PC-3 (cell line): ENCODE measurements around the gene MACROD1. TPM values are rescaled to one million over a fixed set of nuclear protein-coding genes. Genes with fewer than 3 reads are reported as not detected.

ENCODE experiments used
- ATAC-seq: fragments of 200-7000 bp; cut with Tn5 transposase; 2 replicates; pipeline ENCODE4 v1.9.1; 2020; ENCODE audit warnings: mild to moderate bottlenecking, moderate library complexity
- BruUV-seq: library from RNA; stranded (reverse); fragments of 400-500 nt; replicated peaks from 2 replicates; lab custom pipeline; 2021; lab: Mats Ljungman, UMichigan
- CTCF ChIA-PET: fragments of 300-600 bp; sonication (Branson Sonifier 250); formaldehyde crosslinking; loops from one replicate; lab custom pipeline; 2022; ENCODE audit warnings: antibody characterized with exemption; lab: Charles Lee
- POLR2A ChIA-PET: fragments of 300-600 bp; sonication (Branson Sonifier 250); formaldehyde crosslinking; loops from one replicate; lab custom pipeline; 2022; ENCODE audit warnings: antibody characterized with exemption; ENCODE audit not compliant: unreplicated experiment; lab: Charles Lee
- DNase-seq: peaks from one replicate; pipeline ENCODE4 v3.0.0-alpha.2; 2015
- H2AFZ ChIP-seq: fragments of 300-600 bp; sonication (generic); 2 replicates; pipeline ENCODE4 v1.6.0; 2016; ENCODE audit warnings: antibody characterized with exemption, low read length
- H3F3A ChIP-seq: fragments of 300-600 bp; sonication (generic); one replicate; pipeline ENCODE4 v1.6.0; 2017; ENCODE audit warnings: antibody characterized with exemption, low read length, control low read depth, mild to moderate bottlenecking; ENCODE audit not compliant: unreplicated experiment
- H3K27ac ChIP-seq: fragments of 300-600 bp; sonication (generic); 2 replicates; pipeline ENCODE4 v1.5.1; 2016; ENCODE audit warnings: mild to moderate bottlenecking, low read length
- H3K27me3 ChIP-seq: fragments of 300-600 bp; sonication (generic); 2 replicates; pipeline ENCODE4 v1.6.1; 2016; ENCODE audit warnings: low read length, mixed read lengths
- H3K36me3 ChIP-seq: fragments of 300-600 bp; sonication (generic); 2 replicates; pipeline ENCODE4 v1.6.1; 2016; ENCODE audit warnings: low read depth, mixed run types, low read length, mixed read lengths
- H3K4me1 ChIP-seq: fragments of 300-600 bp; sonication (generic); 2 replicates; pipeline ENCODE4 v1.5.1; 2016; ENCODE audit warnings: low read length; ENCODE audit not compliant: insufficient read depth
- H3K4me2 ChIP-seq: fragments of 300-600 bp; sonication (generic); 2 replicates; pipeline ENCODE4 v1.6.0; 2016; ENCODE audit warnings: low read length
- H3K4me3 ChIP-seq: fragments of 300-600 bp; sonication (generic); 2 replicates; pipeline ENCODE4 v1.5.1; 2016; ENCODE audit warnings: mild to moderate bottlenecking, low read length, mixed read lengths
- H3K79me2 ChIP-seq: fragments of 300-600 bp; sonication (generic); 2 replicates; pipeline ENCODE4 v1.6.1; 2017; ENCODE audit warnings: low read length, mixed read lengths
- H3K9ac ChIP-seq: fragments of 300-600 bp; sonication (generic); 2 replicates; pipeline ENCODE4 v1.6.0; 2016; ENCODE audit warnings: mild to moderate bottlenecking, low read length
- H3K9me2 ChIP-seq: fragments of 300-600 bp; sonication (generic); replicated peaks from 2 replicates; pipeline ENCODE4 v1.6.1; 2016; ENCODE audit warnings: mixed run types, low read length, mixed read lengths
- H3K9me3 ChIP-seq: fragments of 300-600 bp; sonication (generic); 2 replicates; pipeline ENCODE4 v1.6.1; 2016; ENCODE audit warnings: low read length, mixed read lengths
- H4K20me1 ChIP-seq: fragments of 300-600 bp; sonication (generic); 2 replicates; pipeline ENCODE4 v1.6.1; 2016; ENCODE audit warnings: low read length, mixed read lengths
- EZH2 ChIP-seq: fragments of 300-600 bp; sonication (generic); IDR thresholded peaks from one replicate; pipeline ENCODE4 v1.6.1; 2017; ENCODE audit warnings: antibody characterized with exemption, mild to moderate bottlenecking, low read length; ENCODE audit not compliant: unreplicated experiment
- EZH2phosphoT487 ChIP-seq: fragments of 300-600 bp; sonication (generic); IDR thresholded peaks from 2 replicates; pipeline ENCODE4 v1.6.1; 2018; ENCODE audit warnings: mild to moderate bottlenecking, antibody characterized with exemption, low read length, borderline replicate concordance
- intact Hi-C: fragments of 100-400 bp; cut with micrococcal nuclease; formaldehyde crosslinking; loops from 2 replicates; pipeline ENCODE4 v1.9.0; 2023
- total RNA-seq: library from RNA; depleted of rRNA; stranded (reverse); fragments of >200 nt; gene quantifications from 2 replicates; pipeline ENCODE4 v1.2.3, GENCODE V29; 2014
- TF ChIP-seq, protein P1 (sequence below): fragments of 300-600 bp; sonication (generic); conservative IDR thresholded peaks from 2 replicates; pipeline ENCODE4 v1.5.1; 2017; ENCODE audit warnings: antibody characterized with exemption, low read depth, mild to moderate bottlenecking, low read length

Gene MACROD1
- total RNA-seq, 1 experiment from 2014 or later, result 71.4 TPM

DNA sequence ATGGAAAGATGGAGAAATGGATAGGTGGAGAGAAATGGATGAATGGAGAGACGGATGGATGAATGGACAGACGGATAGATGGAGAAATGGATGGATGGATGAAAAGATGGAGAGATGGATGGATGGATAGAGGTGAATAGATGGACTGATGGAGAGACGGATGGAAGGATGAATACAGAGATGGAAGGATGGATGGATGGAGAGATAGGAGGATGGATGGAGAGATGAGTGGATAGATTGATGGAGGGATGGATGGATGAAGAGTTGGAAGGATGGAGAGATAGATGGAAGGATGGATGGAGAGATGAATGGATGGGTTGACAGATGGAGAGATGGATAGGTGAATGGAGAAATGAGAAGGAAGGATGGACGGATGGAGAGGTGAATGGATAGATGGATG lies 66.5 kb downstream of the MACROD1 start:
- H3K4me3 ChIP-seq, result no peak overlapping the region
- no peak overlapping the region for H3K4me2 ChIP-seq
- H2AFZ ChIP-seq, result no peak overlapping the region
- ATAC-seq (no peak), DNase-seq (no peak)
- H3K36me3 ChIP-seq, result no peaks in the 10 kb centered on the region
- no peaks in the 10 kb centered on the region for H3F3A ChIP-seq
- intact Hi-C loops, result no loop called here
- no peaks in the 10 kb centered on the region for H3K9me3 ChIP-seq
- no peaks in the 10 kb centered on the region for H3K27me3 ChIP-seq
- no peaks in the 10 kb centered on the region for H3K9me2 ChIP-seq
- H3K27ac ChIP-seq, result no peak overlapping the region
- TF ChIP-seq EZH2, result no peak
- no peak for TF ChIP-seq EZH2phosphoT487
- TF ChIP-seq, protein P1, sequence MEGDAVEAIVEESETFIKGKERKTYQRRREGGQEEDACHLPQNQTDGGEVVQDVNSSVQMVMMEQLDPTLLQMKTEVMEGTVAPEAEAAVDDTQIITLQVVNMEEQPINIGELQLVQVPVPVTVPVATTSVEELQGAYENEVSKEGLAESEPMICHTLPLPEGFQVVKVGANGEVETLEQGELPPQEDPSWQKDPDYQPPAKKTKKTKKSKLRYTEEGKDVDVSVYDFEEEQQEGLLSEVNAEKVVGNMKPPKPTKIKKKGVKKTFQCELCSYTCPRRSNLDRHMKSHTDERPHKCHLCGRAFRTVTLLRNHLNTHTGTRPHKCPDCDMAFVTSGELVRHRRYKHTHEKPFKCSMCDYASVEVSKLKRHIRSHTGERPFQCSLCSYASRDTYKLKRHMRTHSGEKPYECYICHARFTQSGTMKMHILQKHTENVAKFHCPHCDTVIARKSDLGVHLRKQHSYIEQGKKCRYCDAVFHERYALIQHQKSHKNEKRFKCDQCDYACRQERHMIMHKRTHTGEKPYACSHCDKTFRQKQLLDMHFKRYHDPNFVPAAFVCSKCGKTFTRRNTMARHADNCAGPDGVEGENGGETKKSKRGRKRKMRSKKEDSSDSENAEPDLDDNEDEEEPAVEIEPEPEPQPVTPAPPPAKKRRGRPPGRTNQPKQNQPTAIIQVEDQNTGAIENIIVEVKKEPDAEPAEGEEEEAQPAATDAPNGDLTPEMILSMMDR, result no peak
- peaks cover 8% of the 10 kb centered on the region for H3K4me1 ChIP-seq
- POLR2A ChIA-PET, result no interaction called here
- no TSS peak for BruUV-seq
- H3K9ac ChIP-seq, result no peak overlapping the region
- CTCF ChIA-PET, result no interaction called here
- H3K79me2 ChIP-seq, result no peaks in the 10 kb centered on the region
- no peaks in the 10 kb centered on the region for H4K20me1 ChIP-seq

DNA sequence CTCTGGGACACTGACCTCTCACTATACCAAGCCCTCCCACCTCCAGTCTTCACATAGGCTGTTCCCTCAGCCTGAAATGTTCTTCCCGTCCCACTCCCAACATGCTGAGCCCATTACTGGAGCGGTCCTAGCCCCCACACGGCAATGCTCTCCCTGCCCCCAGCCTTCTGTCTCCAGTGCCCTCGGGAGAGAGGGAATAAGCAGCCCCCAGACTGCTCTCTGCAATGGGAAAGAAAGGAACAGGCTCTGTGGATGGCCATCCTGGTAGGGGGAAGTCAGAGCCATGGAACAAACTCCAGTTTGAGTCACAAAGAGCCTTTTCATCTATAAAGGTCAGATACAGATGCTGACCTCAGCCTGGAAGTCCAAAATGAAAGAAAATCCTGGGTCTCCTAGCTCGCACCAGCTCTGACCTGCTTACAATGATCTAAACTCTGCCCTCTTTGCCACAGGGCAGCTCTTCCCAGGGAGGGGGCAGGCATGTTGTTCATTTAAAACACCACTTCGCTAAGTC lies 67.5 kb downstream of the MACROD1 start:
- H3K4me1 ChIP-seq, result peaks cover 17% of the 10 kb centered on the region
- no peaks in the 10 kb centered on the region for H3K27me3 ChIP-seq
- TF ChIP-seq, protein P1, result no peak
- TF ChIP-seq EZH2 (no peak), EZH2phosphoT487 (no peak)
- no peak overlapping the region for H3K4me2 ChIP-seq
- no peak for DNase-seq
- no peak overlapping the region for H3K27ac ChIP-seq
- no TSS peak for BruUV-seq
- ChIA-PET CTCF (no interaction called here), POLR2A (interaction anchor here (0.6 kb wide), 1 partner anchor 73 kb away, joined by 3 read pairs; no protein-coding TSS in a partner anchor)
- H3K9me3 ChIP-seq, result no peaks in the 10 kb centered on the region
- H3K79me2 ChIP-seq, result no peaks in the 10 kb centered on the region
- no peak overlapping the region for H3K9ac ChIP-seq
- no peak overlapping the region for H2AFZ ChIP-seq
- no peaks in the 10 kb centered on the region for H3K36me3 ChIP-seq
- no peak overlapping the region for H3K4me3 ChIP-seq
- no peaks in the 10 kb centered on the region for H3F3A ChIP-seq
- H4K20me1 ChIP-seq, result no peaks in the 10 kb centered on the region
- intact Hi-C loops, result no loop called here
- ATAC-seq, result no peak
- no peaks in the 10 kb centered on the region for H3K9me2 ChIP-seq

DNA sequence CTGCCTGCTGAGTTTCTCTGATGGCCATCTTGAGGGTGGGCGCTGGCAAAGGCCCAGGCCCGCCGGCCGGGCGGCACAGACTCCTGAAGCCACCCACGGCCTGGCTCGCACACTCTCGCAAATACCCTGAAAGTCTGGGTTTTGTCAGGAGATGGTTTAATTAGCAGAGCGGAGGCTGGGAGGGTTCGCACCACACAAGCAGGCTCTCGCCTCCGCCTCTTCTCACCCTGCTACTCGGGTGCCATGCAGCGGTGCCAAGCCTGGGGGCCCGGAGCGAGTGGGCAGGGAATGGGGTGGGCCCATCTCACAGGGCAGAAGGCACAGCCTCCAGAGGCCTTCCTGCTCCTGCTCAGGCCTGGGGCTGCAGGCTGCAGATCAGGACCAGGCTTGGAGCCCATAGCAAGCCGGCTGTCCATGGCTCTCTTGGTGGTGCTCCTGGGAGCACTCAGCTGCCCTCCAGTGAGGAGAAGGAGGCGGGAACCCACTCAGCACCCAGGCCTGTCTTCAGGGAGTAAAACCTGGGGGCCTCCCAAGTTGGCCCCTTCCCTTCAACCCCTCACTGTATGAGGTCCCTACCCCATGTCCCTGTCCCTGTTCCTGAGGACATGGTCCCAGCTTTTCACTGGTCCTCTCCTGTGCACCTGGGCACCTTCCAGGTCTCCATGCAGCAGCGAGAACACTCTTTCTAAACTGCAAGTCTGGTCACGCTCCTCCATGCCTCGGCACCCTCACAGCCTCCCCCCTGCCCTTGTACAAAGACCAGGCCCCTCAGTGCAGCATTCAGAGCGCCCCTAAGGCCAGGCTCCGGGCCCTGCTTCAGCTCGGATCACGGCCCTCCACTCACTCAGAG lies 68.2 kb downstream of the MACROD1 start:
- BruUV-seq, result no TSS peak
- CTCF ChIA-PET, result no interaction called here

More for the DNA sequence above, 68.2 kb downstream of the MACROD1 start:
- Histone ChIP-seq H3K27me3 (no peaks in the 10 kb centered on the region), H3K9ac (no peak overlapping the region), H3K36me3 (no peaks in the 10 kb centered on the region), H3K9me3 (no peaks in the 10 kb centered on the region), H3F3A (no peaks in the 10 kb centered on the region), H3K27ac (no peak overlapping the region), H3K9me2 (no peaks in the 10 kb centered on the region), H3K79me2 (no peaks in the 10 kb centered on the region), H3K4me3 (no peak overlapping the region), H2AFZ (no peak overlapping the region), H3K4me1 (peaks cover 20% of the 10 kb centered on the region), H3K4me2 (no peak overlapping the region), H4K20me1 (no peaks in the 10 kb centered on the region)
- DNase-seq, result no peak
- ATAC-seq, result no peak
- intact Hi-C loops, result no loop called here
- TF ChIP-seq EZH2 (no peak), EZH2phosphoT487 (no peak)
- TF ChIP-seq, protein P1, result no peak
- POLR2A ChIA-PET, result interaction anchor here (0.6 kb wide), 1 partner anchor 72 kb away, joined by 3 read pairs; no protein-coding TSS in a partner anchor
